A549 (cell line): ENCODE measurements around the gene FILIP1L. TPM values are rescaled to one million over a fixed set of nuclear protein-coding genes. Genes with fewer than 3 reads are reported as not detected.
A peak's percentile ranks its signal among the peaks of the same experiment; 100 is the strongest.

ENCODE experiments used
- ATAC-seq, 2 experiments: fragments of 200-7000 bp in 1 of 2; fragments of >200 bp in 1 of 2; cut with Nextera tagmentation in 1 of 2; cut with Tn5 transposase in 1 of 2; 3 replicates each; pipeline versions ENCODE4 v1.8.0 to v1.9.1; 2018 to 2020; ENCODE audit warnings: mild to moderate bottlenecking in 1 of 2, moderate library complexity in 1 of 2
- CTCF ChIA-PET: fragments of 300-600 bp; sonication (Branson Sonifier 250); formaldehyde crosslinking; extraction: SDS; loops from one replicate; lab custom pipeline; 2021; ENCODE audit warnings: antibody characterized with exemption, inconsistent platforms; lab: Yijun Ruan, JAX
- POLR2A ChIA-PET: fragments of 350-600 bp; formaldehyde crosslinking; extraction: SDS; loops from one replicate; lab custom pipeline; 2021; ENCODE audit warnings: antibody characterized with exemption, inconsistent platforms; lab: Yijun Ruan, JAX
- DNase-seq, 2 experiments: peaks; one replicate each; pipeline versions ENCODE4 v3.0.0 to v3.0.0-alpha.2; 2011 to 2016; ENCODE audit warnings: low read depth in 1 of 2, low spot score in 1 of 2
- FAIRE-seq: peaks from 2 replicates; lab custom pipeline; 2011; peaks lifted over from hg19 to GRCh38; lab: Jason Lieb, UNC
- H3K27ac ChIP-seq, 2 experiments: fragments of >200 bp; sonication (Bioruptor Twin); formaldehyde crosslinking; 3 replicates each; pipeline ENCODE4 v1.5.1; 2016 to 2017
- H3K4me1 ChIP-seq: fragments of >200 bp; sonication (Bioruptor Twin); formaldehyde crosslinking; 3 replicates; pipeline ENCODE4 v1.6.1; 2016
- H3K4me2 ChIP-seq: fragments of >200 bp; sonication (Bioruptor Twin); formaldehyde crosslinking; 3 replicates; pipeline ENCODE4 v1.6.1; 2016
- H3K4me3 ChIP-seq: fragments of >200 bp; sonication (Bioruptor Twin); formaldehyde crosslinking; 3 replicates; pipeline ENCODE4 v1.5.1; 2016
- H3K9me3 ChIP-seq: fragments of >200 bp; sonication (Bioruptor Twin); formaldehyde crosslinking; 3 replicates; pipeline ENCODE4 v1.6.1; 2016
- BHLHE40 ChIP-seq: IDR thresholded peaks from 2 replicates; pipeline ENCODE4 v1.6.1; 2012; ENCODE audit warnings: low read depth, low read length, inconsistent platforms
- MAFK ChIP-seq: fragments of 450-650 bp; IDR thresholded peaks from 2 replicates; pipeline ENCODE4 v1.6.1; 2014; ENCODE audit not compliant: partially characterized antibody
- POLR2AphosphoS2 ChIP-seq: conservative IDR thresholded peaks from 2 replicates; pipeline ENCODE4 v1.6.1; 2012; ENCODE audit warnings: low read length, improper control_type of control experiment, inconsistent platforms
- RAD21 ChIP-seq, 2 experiments: fragments of >200 bp in 1 of 2; sonication (Bioruptor Twin) in 1 of 2; formaldehyde crosslinking in 1 of 2; IDR thresholded peaks in 1 of 2; conservative IDR thresholded peaks in 1 of 2; 2 replicates in 1 of 2; 3 replicates in 1 of 2; pipeline ENCODE4 v1.6.1; 2012 to 2018; ENCODE audit warnings: inconsistent platforms in 1 of 2
- ZC3H11A ChIP-seq: fragments of 450-650 bp; IDR thresholded peaks from 2 replicates; pipeline ENCODE4 v1.6.1; 2014; ENCODE audit warnings: antibody characterized with exemption, mild to moderate bottlenecking
- WGBS: methylation state at CpG from one replicate; pipeline ENCODE4 v1.1.6; 2017; ENCODE audit errors: missing lambda C conversion rate; 5-methylcytosine and 5-hydroxymethylcytosine counted together
- polyA plus RNA-seq, 4 experiments: library from polyadenylated mRNA; depleted of rRNA in 3 of 4; stranded (reverse); fragments of >200 nt; fragmentation: RNase III in 1 of 4; extraction: RNeasy Plus Mini Kit Qiagen cat#74134 plus additional on column Dnase treatment in 1 of 4; gene quantifications; 2 replicates in 3 of 4; 3 replicates in 1 of 4; pipeline ENCODE4 v1.2.3, GENCODE V29; 2011 to 2017
- small RNA-seq, 6 experiments: library from RNA; depleted of rRNA; stranded (forward); fragments of <200 nt; gene quantifications; one replicate each; pipeline ENCODE3, GENCODE V24; 2012
- TF ChIP-seq, protein P1 (sequence below): fragments of >200 bp; sonication (Bioruptor Twin); formaldehyde crosslinking; IDR thresholded peaks from 3 replicates; pipeline ENCODE4 v1.5.1; 2016

Gene FILIP1L
- polyA plus RNA-seq, 2 of the 4 experiments (the other 2 are of a cell fraction), result 0.19 to 0.45 TPM

DNA sequence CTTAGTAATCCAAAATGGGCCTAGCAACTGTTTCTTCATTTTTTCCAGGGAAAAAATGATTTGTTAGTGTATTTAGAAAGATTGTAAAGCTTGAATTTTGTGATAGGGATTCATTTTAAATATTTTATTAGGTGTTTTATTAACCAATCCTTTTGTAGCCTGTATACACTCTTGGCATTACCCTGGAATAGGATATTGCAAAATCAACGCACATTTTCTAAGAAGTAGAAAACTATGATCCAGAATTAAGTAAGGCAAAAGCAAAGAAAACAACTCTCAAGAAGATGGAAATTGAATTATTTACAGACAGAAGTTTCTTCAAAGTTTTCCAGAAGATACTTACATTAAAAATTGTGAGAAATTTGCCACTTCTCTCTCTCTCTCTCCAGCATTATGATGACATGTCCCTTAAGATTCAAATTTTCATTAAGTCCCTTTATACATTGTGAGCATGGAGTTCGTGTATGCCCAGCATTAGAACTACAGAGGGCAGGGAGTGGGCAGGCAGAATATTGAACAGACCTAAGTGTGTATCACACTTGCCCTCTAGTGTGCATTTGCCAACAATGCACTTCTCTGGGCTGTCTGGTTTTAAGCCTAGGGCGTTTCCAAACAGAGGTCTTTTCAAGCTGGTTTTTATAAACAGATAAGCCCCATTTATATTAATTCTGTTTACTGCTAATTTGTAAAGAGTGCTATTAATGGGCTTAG is 325.1 kb downstream of the FILIP1L start:
- no peaks in the 10 kb centered on the region for H3K9me3 ChIP-seq
- WGBS, result 2% methylated on average over 3 of the region's 3 CpGs
- ChIA-PET POLR2A (no interaction called here), CTCF (interaction anchor here (0.6 to 1.9 kb wide), 6 partner anchors 12 to 291 kb away, joined by 3 to 6 read pairs (median 3); no protein-coding TSS in a partner anchor)
- FAIRE-seq, result no peak
- no peaks in the 10 kb centered on the region for H3K4me1 ChIP-seq
- no peak overlapping the region for H3K4me3 ChIP-seq
- DNase-seq, result peak; percentile 33 to 47
- TF ChIP-seq MAFK (peak; percentile 12), ZC3H11A (no peak), POLR2AphosphoS2 (no peak), BHLHE40 (no peak), RAD21 (conservative IDR thresholded peaks at IDR 0.05 in 1 of 2, IDR thresholded peaks at IDR 0.05 in 1 of 2) (peak; percentile 38 to 59; a peak in 3 of 5 replicates)
- TF ChIP-seq, protein P1, sequence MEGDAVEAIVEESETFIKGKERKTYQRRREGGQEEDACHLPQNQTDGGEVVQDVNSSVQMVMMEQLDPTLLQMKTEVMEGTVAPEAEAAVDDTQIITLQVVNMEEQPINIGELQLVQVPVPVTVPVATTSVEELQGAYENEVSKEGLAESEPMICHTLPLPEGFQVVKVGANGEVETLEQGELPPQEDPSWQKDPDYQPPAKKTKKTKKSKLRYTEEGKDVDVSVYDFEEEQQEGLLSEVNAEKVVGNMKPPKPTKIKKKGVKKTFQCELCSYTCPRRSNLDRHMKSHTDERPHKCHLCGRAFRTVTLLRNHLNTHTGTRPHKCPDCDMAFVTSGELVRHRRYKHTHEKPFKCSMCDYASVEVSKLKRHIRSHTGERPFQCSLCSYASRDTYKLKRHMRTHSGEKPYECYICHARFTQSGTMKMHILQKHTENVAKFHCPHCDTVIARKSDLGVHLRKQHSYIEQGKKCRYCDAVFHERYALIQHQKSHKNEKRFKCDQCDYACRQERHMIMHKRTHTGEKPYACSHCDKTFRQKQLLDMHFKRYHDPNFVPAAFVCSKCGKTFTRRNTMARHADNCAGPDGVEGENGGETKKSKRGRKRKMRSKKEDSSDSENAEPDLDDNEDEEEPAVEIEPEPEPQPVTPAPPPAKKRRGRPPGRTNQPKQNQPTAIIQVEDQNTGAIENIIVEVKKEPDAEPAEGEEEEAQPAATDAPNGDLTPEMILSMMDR, result peak; percentile 53
- no peak overlapping the region for H3K27ac ChIP-seq
- no peak overlapping the region for H3K4me2 ChIP-seq
- ATAC-seq, result peak; percentile 96 to 100

Small RNAs within 50 kb of the gene (small RNA-seq; reads per million reads assigned to genes)
- gene MIR3921, result 0 to 0.58 (median 0) reads per million in 6 experiments

Other genes with a start within 250 kb of the FILIP1L start
- 29.4 and 31.3 TPM in 2 replicates for gene TBC1D23, start 146.5 kb upstream of the FILIP1L start, polyA plus RNA-seq (2011; rRNA removed)
- 13.4 to 14.5 TPM (median 14.3 TPM) in 3 replicates for gene TBC1D23, start 146.5 kb upstream of the FILIP1L start, polyA plus RNA-seq (2017; fragmentation: RNase III; extraction: RNeasy Plus Mini Kit Qiagen cat#74134 plus additional on column Dnase treatment)
- 122 and 140 TPM in 2 replicates for gene NIT2, start 220.3 kb upstream of the FILIP1L start, polyA plus RNA-seq (2011; rRNA removed)
- 75.0 to 77.2 TPM (median 76.6 TPM) in 3 replicates for gene NIT2, start 220.3 kb upstream of the FILIP1L start, polyA plus RNA-seq (2017; fragmentation: RNase III; extraction: RNeasy Plus Mini Kit Qiagen cat#74134 plus additional on column Dnase treatment)